OCI-LY1 (cell line): ENCODE data around the gene PPIG.
"Not testable (repeated sequence)": the region's sequence is repeated elsewhere in the genome, so short reads cannot be mapped to it uniquely, and the experiment has no call there.

ENCODE experiments used
- H2AFZ ChIP-seq: fragments of 200-600 bp; sonication (generic), shearing (Covaris generic); 2 replicates; pipeline ENCODE4 v1.6.0; 2014; ENCODE audit warnings: antibody characterized with exemption, mild to moderate bottlenecking, low read length
- H3F3A ChIP-seq: fragments of 200-600 bp; sonication (generic), shearing (Covaris generic); 2 replicates; pipeline ENCODE4 v1.6.0; 2014; ENCODE audit warnings: mild to moderate bottlenecking, antibody characterized with exemption, low read length, moderate library complexity; ENCODE audit not compliant: insufficient read depth
- H3K27ac ChIP-seq: fragments of 200-600 bp; sonication (generic); 2 replicates; pipeline ENCODE4 v1.5.1; 2014; ENCODE audit warnings: low read length, mixed run types, mild to moderate bottlenecking, low read depth; ENCODE audit not compliant: poor library complexity, severe bottlenecking
- H3K27me3 ChIP-seq: fragments of 200-600 bp; sonication (generic); 2 replicates; pipeline ENCODE4 v1.6.0; 2014; ENCODE audit warnings: antibody characterized with exemption, mild to moderate bottlenecking, low read length, moderate library complexity; ENCODE audit not compliant: insufficient read depth
- H3K36me3 ChIP-seq: fragments of 200-600 bp; sonication (generic); 2 replicates; pipeline ENCODE4 v1.6.1; 2014; ENCODE audit warnings: mild to moderate bottlenecking, antibody characterized with exemption, low read length, moderate library complexity, mixed read lengths; ENCODE audit not compliant: insufficient read depth
- H3K4me1 ChIP-seq: fragments of 200-600 bp; sonication (generic); 2 replicates; pipeline ENCODE4 v1.5.1; 2014; ENCODE audit warnings: mild to moderate bottlenecking, low read length, moderate library complexity; ENCODE audit not compliant: insufficient read depth, severe bottlenecking
- H3K4me2 ChIP-seq: fragments of 200-600 bp; sonication (generic), shearing (Covaris generic); 2 replicates; pipeline ENCODE4 v1.6.1; 2014; ENCODE audit warnings: low read length
- H3K4me3 ChIP-seq: fragments of 200-600 bp; sonication (generic); 2 replicates; pipeline ENCODE4 v1.5.1; 2014; ENCODE audit warnings: low read length, low read depth, mild to moderate bottlenecking, mixed read lengths; ENCODE audit not compliant: poor library complexity, severe bottlenecking
- H3K79me2 ChIP-seq: fragments of 200-600 bp; shearing (Covaris generic); 2 replicates; pipeline ENCODE4 v1.6.1; 2016; ENCODE audit warnings: mixed run types, low read length, mixed read lengths; ENCODE audit not compliant: insufficient read depth
- H3K9ac ChIP-seq: fragments of 200-600 bp; sonication (generic), shearing (Covaris generic); 2 replicates; pipeline ENCODE4 v1.6.1; 2014; ENCODE audit warnings: mild to moderate bottlenecking, low read length, mixed read lengths
- H3K9me2 ChIP-seq: fragments of 200-600 bp; sonication (generic), shearing (Covaris generic); 2 replicates; pipeline ENCODE4 v1.6.1; 2014; ENCODE audit warnings: low read depth, mild to moderate bottlenecking, low read length, mixed read lengths
- H3K9me3 ChIP-seq: fragments of 200-600 bp; shearing (Covaris generic); 2 replicates; pipeline ENCODE4 v1.6.1; 2014; ENCODE audit warnings: low read length, mixed read lengths
- H4K20me1 ChIP-seq: fragments of 200-600 bp; sonication (generic), shearing (Covaris generic); 2 replicates; pipeline ENCODE4 v1.6.0; 2016; ENCODE audit warnings: mild to moderate bottlenecking, low read length; ENCODE audit not compliant: insufficient read depth
- EZH2 ChIP-seq: fragments of 200-600 bp; sonication (generic), shearing (Covaris generic); IDR thresholded peaks from 2 replicates; pipeline ENCODE4 v1.8.0; 2017; ENCODE audit warnings: borderline replicate concordance, mixed run types, mild to moderate bottlenecking, antibody characterized with exemption, low read length, moderate library complexity, mixed read lengths
- TF ChIP-seq, protein P1 (sequence below): fragments of 200-600 bp; sonication (generic), shearing (Covaris generic); IDR thresholded peaks from 2 replicates; pipeline ENCODE4 v1.5.1; 2017; ENCODE audit warnings: mild to moderate bottlenecking, antibody characterized with exemption, low read length, moderate library complexity, mixed read lengths

PPIG gene

DNA sequence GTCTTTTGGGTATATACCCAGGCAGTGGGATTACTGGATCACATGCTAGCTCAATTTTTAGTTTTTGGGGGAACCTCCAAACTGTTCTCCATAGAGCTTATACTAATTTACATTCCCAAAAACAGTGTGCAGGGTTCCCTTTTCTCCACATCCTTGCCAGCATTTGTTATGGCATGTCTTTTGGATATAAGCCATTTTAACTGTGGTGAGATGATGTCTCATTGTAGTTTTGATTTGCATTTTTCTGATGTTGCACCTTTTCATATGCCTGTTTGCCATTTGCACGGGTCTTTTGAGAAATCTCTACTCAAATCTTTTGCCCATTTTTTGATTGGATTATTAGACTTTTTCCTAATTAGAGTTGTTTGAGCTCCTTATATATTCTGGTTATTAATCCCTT is 18.5 kb upstream of the PPIG start:
- H3F3A ChIP-seq: 0 out of 2 replicates have a peak, but pooled peaks cover 5% of the 10 kb centered on the region
- H3K79me2 ChIP-seq: 0 out of 2 replicates have a peak, but pooled peaks cover 5% of the 10 kb centered on the region
- H2AFZ ChIP-seq: no peak overlapping the region
- H3K27me3 ChIP-seq: no peaks in the 10 kb centered on the region
- no peak for TF ChIP-seq EZH2
- TF ChIP-seq, protein P1, sequence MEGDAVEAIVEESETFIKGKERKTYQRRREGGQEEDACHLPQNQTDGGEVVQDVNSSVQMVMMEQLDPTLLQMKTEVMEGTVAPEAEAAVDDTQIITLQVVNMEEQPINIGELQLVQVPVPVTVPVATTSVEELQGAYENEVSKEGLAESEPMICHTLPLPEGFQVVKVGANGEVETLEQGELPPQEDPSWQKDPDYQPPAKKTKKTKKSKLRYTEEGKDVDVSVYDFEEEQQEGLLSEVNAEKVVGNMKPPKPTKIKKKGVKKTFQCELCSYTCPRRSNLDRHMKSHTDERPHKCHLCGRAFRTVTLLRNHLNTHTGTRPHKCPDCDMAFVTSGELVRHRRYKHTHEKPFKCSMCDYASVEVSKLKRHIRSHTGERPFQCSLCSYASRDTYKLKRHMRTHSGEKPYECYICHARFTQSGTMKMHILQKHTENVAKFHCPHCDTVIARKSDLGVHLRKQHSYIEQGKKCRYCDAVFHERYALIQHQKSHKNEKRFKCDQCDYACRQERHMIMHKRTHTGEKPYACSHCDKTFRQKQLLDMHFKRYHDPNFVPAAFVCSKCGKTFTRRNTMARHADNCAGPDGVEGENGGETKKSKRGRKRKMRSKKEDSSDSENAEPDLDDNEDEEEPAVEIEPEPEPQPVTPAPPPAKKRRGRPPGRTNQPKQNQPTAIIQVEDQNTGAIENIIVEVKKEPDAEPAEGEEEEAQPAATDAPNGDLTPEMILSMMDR: no peak
- no peak overlapping the region for H3K27ac ChIP-seq
- H3K4me2 ChIP-seq: no peak overlapping the region
- no peak overlapping the region for H3K9ac ChIP-seq
- peaks cover 4% of the 10 kb centered on the region for H3K4me1 ChIP-seq
- H3K4me3 ChIP-seq: no peak overlapping the region
- H3K9me3 ChIP-seq: no peaks in the 10 kb centered on the region
- no peaks in the 10 kb centered on the region for H3K9me2 ChIP-seq
- peaks cover 21% of the 10 kb centered on the region for H3K36me3 ChIP-seq
- H4K20me1 ChIP-seq: no peaks in the 10 kb centered on the region

DNA sequence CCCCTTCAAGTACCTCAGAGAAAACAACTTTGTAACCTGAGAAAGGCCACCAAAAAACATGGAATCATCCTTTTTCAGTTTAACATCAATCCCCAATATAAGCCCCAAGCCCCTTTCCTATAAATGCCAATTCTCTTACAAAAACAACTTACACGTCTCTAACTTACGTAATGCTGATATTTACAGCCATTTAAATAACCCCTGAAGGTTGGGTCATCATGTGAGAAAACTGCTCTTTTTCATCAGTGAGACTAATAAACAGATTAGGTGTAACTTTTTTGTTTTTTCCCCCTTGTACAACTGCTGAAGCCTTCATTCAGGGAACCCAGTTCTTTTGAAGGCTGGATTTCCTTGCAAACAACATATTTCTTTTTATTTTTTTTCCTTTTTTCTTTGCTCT is 14.2 kb upstream of the PPIG start:
- H2AFZ ChIP-seq: no peak overlapping the region
- H3K4me3 ChIP-seq: no peak overlapping the region
- no peak overlapping the region for H3K4me2 ChIP-seq
- peaks cover 7% of the 10 kb centered on the region for H3K36me3 ChIP-seq
- H3K4me1 ChIP-seq: peaks cover 24% of the 10 kb centered on the region
- H3K9ac ChIP-seq: no peak overlapping the region
- H3K27me3 ChIP-seq: no peaks in the 10 kb centered on the region
- H3K27ac ChIP-seq: no peak overlapping the region
- peaks cover 21% of the 10 kb centered on the region for H3K79me2 ChIP-seq
- H4K20me1 ChIP-seq: no peaks in the 10 kb centered on the region
- no peak for TF ChIP-seq EZH2
- TF ChIP-seq, protein P1: no peak
- no peaks in the 10 kb centered on the region for H3K9me3 ChIP-seq
- H3F3A ChIP-seq: no peaks in the 10 kb centered on the region
- H3K9me2 ChIP-seq: no peaks in the 10 kb centered on the region

DNA sequence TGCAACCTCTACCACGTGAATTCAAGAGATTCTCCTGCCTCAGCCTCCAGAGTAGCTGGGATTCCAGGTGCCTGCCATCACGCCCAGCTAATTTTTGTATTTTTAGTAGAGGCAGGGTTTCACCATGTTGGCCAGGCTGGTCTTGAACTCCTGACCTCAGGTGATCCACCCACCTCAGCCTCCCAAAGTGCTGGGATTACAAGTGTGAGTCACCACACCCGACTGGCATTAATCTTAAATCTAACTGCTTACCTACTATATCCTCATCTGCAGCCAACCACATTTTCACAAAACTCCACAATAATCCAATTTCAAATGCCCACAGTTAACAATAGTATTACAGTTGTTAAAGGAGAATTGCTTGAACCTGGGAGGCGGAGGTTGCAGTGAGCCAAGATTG is 13.4 kb upstream of the PPIG start:
- H3K27me3 ChIP-seq, H3K9me3 ChIP-seq, H3K27ac ChIP-seq, H3K9me2 ChIP-seq, H3K4me2 ChIP-seq, H4K20me1 ChIP-seq, H2AFZ ChIP-seq, H3K4me3 ChIP-seq, H3F3A ChIP-seq, H3K9ac ChIP-seq, H3K36me3 ChIP-seq: not testable (repeated sequence)
- Histone ChIP-seq H3K4me1 (peaks cover 24% of the 10 kb centered on the region), H3K79me2 (peaks cover 21% of the 10 kb centered on the region)

DNA sequence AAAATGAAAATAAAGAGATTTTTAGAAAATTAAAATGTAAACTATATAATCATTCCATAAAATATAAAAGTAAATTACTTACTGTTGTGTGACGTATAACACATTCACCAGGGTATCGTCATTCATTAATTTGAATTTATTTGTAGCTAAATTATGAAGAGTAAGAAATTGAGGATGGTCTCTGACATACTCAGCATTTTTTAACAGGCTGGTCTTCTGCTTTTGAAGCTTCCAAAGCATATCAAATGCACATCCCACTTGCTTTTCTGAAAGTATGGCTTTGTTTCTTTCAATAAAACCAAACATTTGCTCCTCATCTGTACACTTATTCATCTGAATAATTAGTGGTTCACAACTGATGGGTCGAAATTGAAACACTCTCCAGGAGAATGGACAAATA is 12.6 kb upstream of the PPIG start:
- Histone ChIP-seq H3K9me2 (no peaks in the 10 kb centered on the region), H3K79me2 (peaks cover 21% of the 10 kb centered on the region), H3K36me3 (no peaks in the 10 kb centered on the region), H4K20me1 (no peaks in the 10 kb centered on the region), H3K4me3 (peak overlapping the region; percentile 13), H3K27ac (no peak overlapping the region), H2AFZ (no peak overlapping the region), H3K9me3 (no peaks in the 10 kb centered on the region), H3K27me3 (no peaks in the 10 kb centered on the region), H3K4me1 (peaks cover 24% of the 10 kb centered on the region), H3F3A (no peaks in the 10 kb centered on the region), H3K4me2 (peak overlapping the region; percentile 57), H3K9ac (peak overlapping the region; percentile 31; the same call in 1 of the 2 replicates)
- TF ChIP-seq, protein P1: no peak
- no peak for TF ChIP-seq EZH2
